Lung (tissue), 12 donors: ENCODE data around the gene NXPH2. TPM values are rescaled to one million over a fixed set of nuclear protein-coding genes. Genes with fewer than 3 reads are reported as not detected.
"Not testable (repeated sequence)": the region's sequence is repeated elsewhere in the genome, so short reads cannot be mapped to it uniquely, and the experiment has no call there.

ENCODE experiments used
- ATAC-seq: fragments of 200-7000 bp; cut with Tn5 transposase; one replicate; pipeline ENCODE4 v1.9.1; 2020; ENCODE audit warnings: moderate number of reproducible peaks; ENCODE audit not compliant: insufficient read depth, low FRiP score
- DNase-seq, 3 donors: peaks; one replicate each; pipeline ENCODE4 v3.0.0-alpha.2; 2013 to 2017
- H3K27ac ChIP-seq, 2 donors: one replicate each; pipeline ENCODE4 v1.5.1; 2013; ENCODE audit warnings: mild to moderate bottlenecking in 2 of 2, moderate library complexity in 2 of 2, control low read depth in 1 of 2, inconsistent platforms in 1 of 2, low read depth in 1 of 2, low read length in 1 of 2
- H3K27me3 ChIP-seq, 3 donors: one replicate each; pipeline ENCODE4 v1.5.1; 2013; ENCODE audit warnings: low read length in 2 of 3; ENCODE audit not compliant: control insufficient read depth in 3 of 3, insufficient read depth in 3 of 3
- H3K36me3 ChIP-seq, 4 donors: one replicate each; pipeline ENCODE4 v1.5.1; 2013; ENCODE audit warnings: low read length in 4 of 4, mild to moderate bottlenecking in 1 of 4, moderate library complexity in 1 of 4; ENCODE audit not compliant: control insufficient read depth in 4 of 4, insufficient read depth in 4 of 4
- H3K4me1 ChIP-seq, 5 donors: one replicate each; pipeline ENCODE4 v1.5.1; 2013; ENCODE audit warnings: low read length in 5 of 5, mild to moderate bottlenecking in 2 of 5, moderate library complexity in 1 of 5; ENCODE audit not compliant: control insufficient read depth in 5 of 5, insufficient read depth in 5 of 5
- H3K4me3 ChIP-seq: one replicate; pipeline ENCODE4 v1.5.1; 2013; ENCODE audit warnings: mild to moderate bottlenecking, control low read depth, moderate library complexity
- H3K9ac ChIP-seq, 2 donors: one replicate each; pipeline ENCODE4 v1.5.1; 2013; ENCODE audit warnings: low read length in 2 of 2, control low read depth in 1 of 2; ENCODE audit not compliant: insufficient read depth in 1 of 2
- H3K9me3 ChIP-seq, 4 donors: one replicate each; pipeline ENCODE4 v1.5.1; 2013; ENCODE audit warnings: low read length in 3 of 4, mild to moderate bottlenecking in 1 of 4, moderate library complexity in 1 of 4; ENCODE audit not compliant: control insufficient read depth in 4 of 4, insufficient read depth in 3 of 4
- CTCF ChIP-seq: IDR thresholded peaks from 2 replicates; pipeline ENCODE4 v1.5.1; 2012; ENCODE audit warnings: mild to moderate bottlenecking; ENCODE audit errors: control extremely low read depth, extremely low read depth
- WGBS, 2 donors: extraction: QIAGEN DNeasy Blood & Tissue Kit; methylation state at CpG; one replicate each; pipeline ENCODE4 v1.1.7; 2013; 5-methylcytosine and 5-hydroxymethylcytosine counted together
- polyA plus RNA-seq, 2 donors: library from polyadenylated mRNA; stranded (reverse); fragments of 200-250 nt; gene quantifications; one replicate each; pipeline ENCODE4 v1.2.1, GENCODE V29; 2013
- total RNA-seq, 2 donors: library from RNA; depleted of rRNA in 1 of 2; stranded (reverse); fragments of >200 nt in 1 of 2; gene quantifications; one replicate each; pipeline ENCODE4 v1.2.1, GENCODE V29; 2014 to 2021
- donor health status: control.
- donor health status: control.
- donor health status: Bipolar disorder and iron deficiency.
- donor health status: healthy.
- donor health status: DM: yes; HTN: yes; CAD: no.

Gene NXPH2
- total and polyA plus RNA-seq, 4 donors = not detected

- Histone ChIP-seq H3K27ac (no peak overlapping the region), H3K9me3 (no peaks in the 10 kb centered on the region), H3K9ac (no peak overlapping the region), H3K27me3 (no peaks in the 10 kb centered on the region), H3K4me1 (no peaks in the 10 kb centered on the region), H3K4me3 (no peak overlapping the region), H3K36me3 (no peaks in the 10 kb centered on the region)
- DNase-seq = no peak
- WGBS, 2 donors = 44 to 69% methylated on average over 1 of the region's 1 CpG
- ATAC-seq = no peak
- TF ChIP-seq CTCF = no peak
Observed at GRCh38 chr2:138649571-138649970, 130.6 kb downstream of the NXPH2 start.

- TF ChIP-seq CTCF = no peak
- Histone ChIP-seq H3K27ac (no peak overlapping the region), H3K4me3 (no peak overlapping the region), H3K9ac (no peak overlapping the region), H3K36me3 (no peaks in the 10 kb centered on the region), H3K4me1 (no peaks in the 10 kb centered on the region), H3K27me3 (no peaks in the 10 kb centered on the region), H3K9me3 (no peaks in the 10 kb centered on the region)
- WGBS, 2 donors = 73 to 81% methylated on average over 4 of the region's 4 CpGs
- DNase-seq (no peak), ATAC-seq (no peak)
Observed at GRCh38 chr2:138648606-138649005, 131.6 kb downstream of the NXPH2 start.

GRCh38 chr2:138644776-138645175 is 135.4 kb downstream of the NXPH2 start:
- H3K27me3 ChIP-seq, ATAC-seq, H3K9me3 ChIP-seq, H3K36me3 ChIP-seq, H3K9ac ChIP-seq, DNase-seq, H3K4me3 ChIP-seq, H3K27ac ChIP-seq, H3K4me1 ChIP-seq: not testable (repeated sequence)
- WGBS, 2 donors = 95% methylated on average over 10 of the region's 10 CpGs

GRCh38 chr2:138640921-138641676 is 139.1 kb downstream of the NXPH2 start:
- Histone ChIP-seq H3K9ac (no peak overlapping the region), H3K4me1 (no peaks in the 10 kb centered on the region), H3K9me3 (no peaks in the 10 kb centered on the region), H3K27me3 (no peaks in the 10 kb centered on the region), H3K36me3 (no peaks in the 10 kb centered on the region), H3K4me3 (no peak overlapping the region), H3K27ac (no peak overlapping the region)
- no peak for TF ChIP-seq CTCF
- DNase-seq (peak in 2 of 3 donors; percentile 50 to 68), ATAC-seq (no peak)
- 84 to 93% methylated on average over 9 of the region's 9 CpGs for WGBS, 2 donors
